D721Med (cell line): ENCODE measurements around the gene RAG2.
A peak's percentile ranks its signal among the peaks of the same experiment; 100 is the strongest.

Experiments
- DNase-seq: peaks from one replicate; pipeline ENCODE4 v3.0.0; 2011; ENCODE audit warnings: low spot score; ENCODE audit not compliant: insufficient read length
- FAIRE-seq: peaks from 2 replicates; lab custom pipeline; 2011; peaks lifted over from hg19 to GRCh38; lab: Jason Lieb, UNC
- TF ChIP-seq, protein P1 (sequence below): IDR thresholded peaks from 2 replicates; pipeline ENCODE4 v1.5.1; 2012; ENCODE audit warnings: mild to moderate bottlenecking, control low read depth; ENCODE audit not compliant: insufficient read depth; ENCODE audit errors: missing control alignments

The RAG2 gene

DNA sequence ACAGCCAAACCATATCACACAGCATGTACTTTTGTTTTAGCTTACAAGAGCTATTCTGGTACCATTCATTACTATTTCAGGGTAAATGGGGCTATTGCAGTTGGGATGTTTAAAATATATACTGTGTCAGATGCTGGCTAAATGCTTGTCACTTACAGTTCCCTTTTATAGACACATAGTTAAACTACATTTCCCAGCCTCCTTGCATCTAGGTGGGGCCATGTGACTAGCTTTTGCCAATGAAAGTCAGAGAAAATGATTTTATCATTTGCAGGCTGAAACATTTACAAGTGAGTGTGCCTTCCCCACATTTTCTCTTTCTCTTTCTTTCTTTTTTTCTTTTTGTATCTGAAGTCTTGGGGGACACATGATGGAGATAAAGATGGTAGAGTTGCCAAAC is 11.5 kb downstream of the RAG2 start:
- no peak for FAIRE-seq

DNA sequence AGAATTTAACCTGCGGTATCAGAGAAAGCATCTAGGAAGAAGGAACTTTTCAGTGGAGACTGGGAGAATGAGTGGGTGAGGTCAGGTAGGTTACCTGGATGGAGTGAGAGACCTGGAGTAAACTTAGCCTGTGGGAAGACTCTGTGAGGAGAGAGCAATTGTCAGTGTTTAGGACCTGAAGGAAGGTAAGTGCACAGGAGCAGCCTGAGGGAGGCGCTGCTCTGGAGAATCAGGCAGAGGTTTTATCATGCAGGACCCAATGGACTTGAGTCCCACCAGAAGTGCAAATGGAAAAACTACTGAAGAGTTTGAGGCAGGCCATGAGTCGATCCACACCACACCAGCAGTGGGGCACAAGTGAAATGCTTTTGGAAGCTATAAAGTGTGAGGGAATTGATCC is 14.4 kb downstream of the RAG2 start:
- TF ChIP-seq, protein P1, sequence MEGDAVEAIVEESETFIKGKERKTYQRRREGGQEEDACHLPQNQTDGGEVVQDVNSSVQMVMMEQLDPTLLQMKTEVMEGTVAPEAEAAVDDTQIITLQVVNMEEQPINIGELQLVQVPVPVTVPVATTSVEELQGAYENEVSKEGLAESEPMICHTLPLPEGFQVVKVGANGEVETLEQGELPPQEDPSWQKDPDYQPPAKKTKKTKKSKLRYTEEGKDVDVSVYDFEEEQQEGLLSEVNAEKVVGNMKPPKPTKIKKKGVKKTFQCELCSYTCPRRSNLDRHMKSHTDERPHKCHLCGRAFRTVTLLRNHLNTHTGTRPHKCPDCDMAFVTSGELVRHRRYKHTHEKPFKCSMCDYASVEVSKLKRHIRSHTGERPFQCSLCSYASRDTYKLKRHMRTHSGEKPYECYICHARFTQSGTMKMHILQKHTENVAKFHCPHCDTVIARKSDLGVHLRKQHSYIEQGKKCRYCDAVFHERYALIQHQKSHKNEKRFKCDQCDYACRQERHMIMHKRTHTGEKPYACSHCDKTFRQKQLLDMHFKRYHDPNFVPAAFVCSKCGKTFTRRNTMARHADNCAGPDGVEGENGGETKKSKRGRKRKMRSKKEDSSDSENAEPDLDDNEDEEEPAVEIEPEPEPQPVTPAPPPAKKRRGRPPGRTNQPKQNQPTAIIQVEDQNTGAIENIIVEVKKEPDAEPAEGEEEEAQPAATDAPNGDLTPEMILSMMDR, result no peak
- no peak for DNase-seq
- no peak for FAIRE-seq

More for the DNA sequence above, 11.5 kb downstream of the RAG2 start:
- TF ChIP-seq, protein P1, result no peak
- DNase-seq, result no peak

GRCh38 chr11:36581536-36581935 is 16.5 kb downstream of the RAG2 start:
- no peak for DNase-seq
- TF ChIP-seq, protein P1, result no peak
- no peak for FAIRE-seq

DNA sequence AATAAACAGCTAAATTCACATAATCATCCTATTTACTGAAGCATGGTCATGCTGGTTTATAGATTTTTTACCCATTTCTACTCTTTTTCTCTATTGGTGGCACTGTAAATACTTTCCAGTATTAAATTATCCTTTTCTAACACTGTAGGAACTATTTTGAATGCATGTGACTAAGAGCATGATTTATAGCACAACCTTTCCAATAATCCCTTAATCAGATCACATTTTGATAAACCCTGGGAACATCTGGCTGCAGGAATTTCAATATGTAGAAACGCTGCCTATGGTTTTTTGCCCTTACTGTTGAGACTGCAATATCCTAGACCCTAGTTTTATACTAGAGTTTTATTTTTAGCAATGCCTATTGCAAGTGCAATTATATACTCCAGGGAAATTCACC is 19.6 kb downstream of the RAG2 start:
- FAIRE-seq, result peak; percentile 96
- TF ChIP-seq, protein P1, result no peak

GRCh38 chr11:36577859-36578258 is 20.2 kb downstream of the RAG2 start:
- DNase-seq, result no peak
- no peak for FAIRE-seq
- TF ChIP-seq, protein P1, result no peak

More for the DNA sequence above, 19.6 kb downstream of the RAG2 start:
- DNase-seq, result peak; percentile 20

- FAIRE-seq (peak; percentile 16), DNase-seq (no peak)
- TF ChIP-seq, protein P1, result no peak
Observed at GRCh38 chr11:36577373-36577772, 20.7 kb downstream of the RAG2 start.

- TF ChIP-seq, protein P1, result no peak
- FAIRE-seq (no peak), DNase-seq (no peak)
Observed at GRCh38 chr11:36574486-36574885, 23.6 kb downstream of the RAG2 start.
